Stimulated activated CD4-positive, alpha-beta T cell treated with anti-CD3 and anti-CD28 coated beads, Interleukin-1b, Interleukin-23, amount 100 ng/mL, for 1 hour (primary cell): ENCODE data around the gene ZBTB48.

Experiments used
- DNase-seq, 2 donors: peaks; one replicate each; pipeline ENCODE4 v3.0.0-alpha.2; 2020; ENCODE audit warnings: low read depth in 2 of 2

ZBTB48 gene

GRCh38 chr1:6572653-6573383 lies 7.0 kb upstream of the ZBTB48 start:
- no peak for DNase-seq

- no peak for DNase-seq
These were observed 5.7 kb upstream of the ZBTB48 start for GRCh38 chr1:6574025-6574620.

- DNase-seq = no peak
These were observed 5.0 kb upstream of the ZBTB48 start for GRCh38 chr1:6574818-6575217.

- DNase-seq = no peak
These were observed 1.8 kb upstream of the ZBTB48 start for GRCh38 chr1:6577831-6578525.

- no peak for DNase-seq
These were observed 995 bp upstream of the ZBTB48 start for GRCh38 chr1:6578624-6579373.

GRCh38 chr1:6580119-6580592 lies 362 bp downstream of the ZBTB48 start:
- no peak for DNase-seq

- DNase-seq = no peak
These were observed 1.0 kb downstream of the ZBTB48 start for GRCh38 chr1:6580593-6581409.

GRCh38 chr1:6581561-6582305 lies 1.9 kb downstream of the ZBTB48 start:
- DNase-seq = no peak

DNA sequence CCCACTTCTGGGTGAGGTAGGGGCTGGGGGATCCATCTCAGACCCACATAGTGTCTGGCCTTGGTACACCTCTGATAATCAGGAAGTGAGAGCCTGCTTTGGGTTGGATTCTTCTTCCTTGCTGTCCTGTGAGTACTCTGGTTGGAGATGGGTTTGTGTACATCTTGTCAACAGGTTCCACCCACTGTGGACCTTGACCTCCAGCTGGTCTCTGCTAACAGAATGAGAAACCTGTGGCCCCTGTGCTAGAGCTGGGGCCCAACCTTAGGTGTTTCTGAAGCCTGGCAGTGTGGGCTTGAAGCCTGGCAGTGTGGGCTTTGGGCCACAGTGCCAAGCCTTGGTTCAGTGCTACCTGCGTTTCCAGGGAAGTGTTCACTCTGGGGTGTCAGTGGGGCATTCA lies 2.6 kb downstream of the ZBTB48 start:
- DNase-seq = no peak

DNA sequence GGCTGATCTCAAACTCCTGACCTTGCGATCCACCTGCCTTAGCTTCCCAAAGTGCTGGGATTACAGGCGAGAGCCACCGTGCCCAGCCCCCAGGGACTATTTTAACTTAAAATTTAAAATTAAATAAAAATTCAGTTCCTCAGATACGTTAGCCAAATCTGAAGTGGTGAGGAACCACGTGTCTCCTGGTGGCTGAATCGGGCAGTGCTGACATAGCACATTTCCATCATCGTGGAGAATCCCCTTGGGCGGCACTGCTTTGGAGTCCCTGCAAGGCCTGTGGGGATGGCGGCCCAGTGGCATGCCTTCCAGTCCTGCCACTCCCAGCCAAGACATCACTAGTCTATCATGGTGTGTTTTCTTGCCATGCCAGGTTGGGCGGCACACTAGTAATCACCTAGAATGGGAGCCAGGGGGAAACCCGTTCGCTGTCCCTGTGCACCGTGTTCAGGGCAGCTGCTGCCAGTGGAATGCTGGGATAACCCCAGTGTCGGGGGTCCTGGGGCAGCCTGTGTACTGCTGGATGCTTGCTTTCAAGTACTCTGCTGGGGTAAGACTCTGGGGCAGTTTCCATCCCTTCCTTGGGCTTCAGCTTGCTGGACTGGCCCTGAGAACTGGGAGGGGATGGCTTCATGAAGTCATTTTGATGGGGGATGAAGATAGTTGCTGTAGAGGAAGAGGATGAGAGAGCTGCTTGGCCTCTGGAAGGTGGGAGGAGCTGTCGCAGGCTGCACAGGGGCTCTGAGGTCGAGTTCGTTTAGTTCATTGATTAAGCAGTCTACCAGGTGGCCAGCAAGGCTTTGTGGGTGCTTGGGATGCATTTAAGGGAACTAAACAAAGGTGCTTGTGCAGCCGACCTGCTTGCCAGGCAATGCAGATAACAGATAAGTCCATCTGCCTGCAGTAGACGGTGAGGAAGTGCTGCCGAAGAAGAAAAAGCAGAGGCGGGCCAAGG lies 4.6 kb downstream of the ZBTB48 start:
- DNase-seq = no peak

GRCh38 chr1:6585081-6585722 lies 5.4 kb downstream of the ZBTB48 start:
- DNase-seq = no peak

DNA sequence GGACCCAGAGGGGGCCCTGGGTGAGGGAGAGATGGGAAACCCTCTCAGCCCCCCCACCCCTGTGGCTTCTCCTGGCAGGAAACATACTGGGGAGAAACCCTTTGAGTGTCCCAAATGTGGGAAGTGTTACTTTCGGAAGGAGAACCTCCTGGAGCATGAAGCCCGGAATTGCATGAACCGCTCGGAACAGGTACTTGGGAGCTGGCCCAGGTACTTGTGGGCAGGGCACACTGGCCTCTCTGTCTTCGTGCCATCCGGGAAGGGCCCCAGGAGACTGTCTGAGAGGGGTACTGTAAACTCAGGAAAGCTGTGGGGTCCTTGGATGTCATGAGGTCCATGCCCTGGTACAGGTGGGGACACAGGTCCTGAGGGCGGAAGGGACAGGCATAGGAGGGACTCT lies 6.0 kb downstream of the ZBTB48 start:
- no peak for DNase-seq

- no peak for DNase-seq
These were observed 6.6 kb downstream of the ZBTB48 start for GRCh38 chr1:6586404-6586816.

- no peak for DNase-seq
These were observed 7.6 kb downstream of the ZBTB48 start for GRCh38 chr1:6587261-6588005.

DNA sequence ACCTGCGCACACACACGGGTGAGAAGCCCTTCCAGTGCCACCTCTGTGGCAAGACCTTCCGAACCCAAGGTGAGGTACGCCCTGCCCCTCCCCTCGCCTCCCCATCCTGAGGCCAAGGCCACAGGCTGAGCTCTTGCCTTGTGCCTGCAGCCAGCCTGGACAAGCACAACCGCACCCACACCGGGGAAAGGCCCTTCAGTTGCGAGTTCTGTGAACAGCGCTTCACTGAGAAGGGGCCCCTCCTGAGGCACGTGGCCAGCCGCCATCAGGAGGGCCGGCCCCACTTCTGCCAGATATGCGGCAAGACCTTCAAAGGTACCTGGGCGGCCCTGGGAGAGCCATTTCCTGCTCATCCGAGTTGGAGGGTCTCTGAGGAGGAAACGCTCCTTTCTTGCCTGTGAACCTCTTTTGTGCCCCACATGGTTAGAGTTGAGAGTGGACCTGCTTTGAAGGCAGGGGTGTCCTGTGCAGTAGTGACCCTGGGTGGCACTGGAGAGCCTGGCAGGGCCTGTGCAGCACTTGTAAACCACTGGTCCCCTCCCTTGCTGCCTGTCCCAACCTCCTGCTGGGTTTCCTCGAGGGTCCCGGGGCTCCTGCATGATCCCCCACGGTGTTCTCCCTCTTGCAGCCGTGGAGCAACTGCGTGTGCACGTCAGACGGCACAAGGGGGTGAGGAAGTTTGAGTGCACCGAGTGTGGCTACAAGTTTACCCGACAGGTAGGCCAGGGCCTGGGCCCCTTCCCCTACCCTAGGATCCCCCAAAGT lies 8.5 kb downstream of the ZBTB48 start:
- no peak for DNase-seq

DNA sequence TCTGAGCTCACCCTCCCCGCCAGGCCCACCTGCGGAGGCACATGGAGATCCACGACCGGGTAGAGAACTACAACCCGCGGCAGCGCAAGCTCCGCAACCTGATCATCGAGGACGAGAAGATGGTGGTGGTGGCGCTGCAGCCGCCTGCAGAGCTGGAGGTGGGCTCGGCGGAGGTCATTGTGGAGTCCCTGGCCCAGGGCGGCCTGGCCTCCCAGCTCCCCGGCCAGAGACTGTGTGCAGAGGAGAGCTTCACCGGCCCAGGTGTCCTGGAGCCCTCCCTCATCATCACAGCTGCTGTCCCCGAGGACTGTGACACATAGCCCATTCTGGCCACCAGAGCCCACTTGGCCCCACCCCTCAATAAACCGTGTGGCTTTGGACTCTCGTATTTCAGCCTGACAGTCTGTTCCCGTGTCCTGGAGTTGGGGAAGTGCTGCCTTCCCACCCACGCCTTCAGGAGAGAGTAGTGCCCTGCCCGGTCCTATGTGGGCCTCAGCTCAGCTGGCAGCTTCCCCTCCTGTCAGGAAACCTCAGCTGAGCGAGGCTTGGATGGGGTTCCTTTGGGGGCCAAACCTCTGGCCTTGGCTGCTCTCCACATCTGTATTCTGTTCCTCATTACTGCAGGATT lies 9.2 kb downstream of the ZBTB48 start:
- no peak for DNase-seq

- DNase-seq = no peak
These were observed 10.3 kb downstream of the ZBTB48 start for GRCh38 chr1:6590046-6590445.
